IMR-90 (cell line): ENCODE data around the gene MEGF8.

Experiments used
- CHD1 ChIP-seq: IDR thresholded peaks from 2 replicates; pipeline ENCODE4 v1.6.1; 2012; ENCODE audit warnings: low read depth, low read length, improper control_type of control experiment
- CTCF ChIP-seq: conservative IDR thresholded peaks from 2 replicates; pipeline ENCODE4 v1.5.1; 2012; ENCODE audit warnings: mild to moderate bottlenecking, low read depth, low read length, improper control_type of control experiment
- FOS ChIP-seq: fragments of 150-350 bp; IDR thresholded peaks from 2 replicates; pipeline ENCODE4 v1.6.1; 2016; ENCODE audit warnings: low read depth, low read length
- MXI1 ChIP-seq: IDR thresholded peaks from 2 replicates; pipeline ENCODE4 v1.6.1; 2012; ENCODE audit warnings: low read depth, mild to moderate bottlenecking, low read length, moderate library complexity, borderline replicate concordance
- POLR2A ChIP-seq: IDR thresholded peaks from 2 replicates; pipeline ENCODE4 v1.6.1; 2012; ENCODE audit warnings: mild to moderate bottlenecking, low read depth, low read length
- RAD21 ChIP-seq: IDR thresholded peaks from 2 replicates; pipeline ENCODE4 v1.6.1; 2012; ENCODE audit warnings: low read length, improper control_type of control experiment
- RFX5 ChIP-seq: IDR thresholded peaks from 2 replicates; pipeline ENCODE4 v1.8.0; 2012; ENCODE audit warnings: low read depth, mild to moderate bottlenecking, low read length, moderate library complexity
- USF2 ChIP-seq: fragments of 150-350 bp; IDR thresholded peaks from 2 replicates; pipeline ENCODE4 v1.6.1; 2017; ENCODE audit warnings: mild to moderate bottlenecking, antibody characterized with exemption, low read length, low read depth

DNA sequence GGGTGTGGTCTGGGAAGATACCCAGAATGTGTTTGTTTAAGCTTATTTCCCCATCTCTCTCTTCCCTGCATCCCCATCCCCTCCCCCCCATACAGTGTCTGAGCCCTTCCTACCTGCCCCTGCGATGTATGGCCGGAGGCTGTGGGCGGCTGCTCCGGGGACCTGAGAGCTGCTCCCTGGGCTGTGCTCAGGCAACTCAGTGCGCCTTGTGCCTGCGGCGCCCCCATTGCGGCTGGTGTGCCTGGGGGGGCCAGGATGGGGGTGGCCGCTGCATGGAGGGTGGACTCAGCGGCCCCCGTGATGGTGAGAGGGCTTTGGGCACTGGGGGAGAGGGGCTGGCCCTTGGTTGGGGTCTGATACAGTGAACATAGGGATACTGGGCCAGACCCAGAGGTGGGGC is 42.9 kb downstream of the MEGF8 start:
- no peak for TF ChIP-seq POLR2A
- no peak for TF ChIP-seq CTCF
- TF ChIP-seq RFX5 = no peak
- no peak for TF ChIP-seq RAD21
- no peak for TF ChIP-seq CHD1
- no peak for TF ChIP-seq MXI1
- TF ChIP-seq FOS = no peak
- TF ChIP-seq USF2 = no peak
